Measurements from ENCODE around the gene ANGPTL8. TPM values are rescaled to one million over a fixed set of nuclear protein-coding genes. Genes with fewer than 3 reads are reported as not detected.

The ANGPTL8 gene
- total RNA-seq, 1 experiment from 2014 or later, result not detected

DNA sequence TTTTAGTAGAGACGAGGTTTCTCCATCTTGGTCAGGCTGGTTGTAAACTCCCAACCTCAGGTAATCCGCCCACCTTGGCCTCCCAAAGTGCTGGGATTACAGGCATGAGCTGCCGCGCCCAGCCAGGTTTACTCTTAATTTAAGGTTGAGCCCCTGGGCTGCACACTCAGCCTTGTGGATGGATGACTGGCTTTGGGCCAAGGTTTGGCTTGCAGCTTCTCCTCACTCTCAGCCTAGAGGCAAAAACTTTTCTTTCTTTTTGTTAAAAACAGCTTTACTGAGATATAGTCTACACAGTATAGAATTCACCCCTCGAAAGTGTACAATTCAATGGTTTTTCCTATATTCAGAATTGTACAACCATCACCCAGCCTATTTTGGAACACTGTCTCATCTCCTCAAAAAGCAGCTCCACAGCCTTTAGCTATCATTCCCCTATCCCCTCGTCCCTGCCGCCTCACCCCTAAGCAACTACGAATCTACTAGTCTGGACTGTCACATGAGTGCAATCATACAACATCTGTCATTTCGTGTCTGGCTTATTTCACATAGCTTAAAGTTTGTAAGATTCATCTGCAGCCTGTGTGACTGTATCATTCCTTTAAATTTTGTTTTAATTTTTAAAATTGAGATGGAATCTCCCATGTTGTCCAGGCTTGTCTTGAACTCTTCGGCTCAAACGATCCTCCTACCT lies 42.1 kb downstream of the ANGPTL8 start:
- ATAC-seq (no peak), DNase-seq (ENCODE audit: low spot score) (no peak)
- Mint-ChIP-seq H3K4me1 (no peaks in the 10 kb centered on the region), H3K9me3 (peaks cover 14% of the 10 kb centered on the region), H3K27ac (no peak overlapping the region), H3K36me3 (peaks cover 9% of the 10 kb centered on the region), H3K4me3 (no peak overlapping the region), H3K27me3 (ENCODE audit: low read depth) (peaks cover 12% of the 10 kb centered on the region)
- ChIA-PET POLR2A (interaction anchor here (0.6 kb wide), 1 partner anchor 1613 kb away, joined by 6 read pairs; no protein-coding TSS in a partner anchor), CTCF (interaction anchor here (0.6 to 1.0 kb wide), 3 partner anchors 12 to 289 kb away, joined by 3 to 6 read pairs (median 5); no protein-coding TSS in a partner anchor)
- TF ChIP-seq, protein P1, sequence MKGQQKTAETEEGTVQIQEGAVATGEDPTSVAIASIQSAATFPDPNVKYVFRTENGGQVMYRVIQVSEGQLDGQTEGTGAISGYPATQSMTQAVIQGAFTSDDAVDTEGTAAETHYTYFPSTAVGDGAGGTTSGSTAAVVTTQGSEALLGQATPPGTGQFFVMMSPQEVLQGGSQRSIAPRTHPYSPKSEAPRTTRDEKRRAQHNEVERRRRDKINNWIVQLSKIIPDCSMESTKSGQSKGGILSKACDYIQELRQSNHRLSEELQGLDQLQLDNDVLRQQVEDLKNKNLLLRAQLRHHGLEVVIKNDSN (CRISPR knock-in tag; IDR thresholded peaks at IDR 0.05), result no peak
- no peak for TF ChIP-seq HMGA2 (CRISPR knock-in tag; IDR thresholded peaks at IDR 0.05)
- no peak for TF ChIP-seq CBFB (CRISPR knock-in tag; IDR thresholded peaks at IDR 0.05; ENCODE audit: low read depth)
- TF ChIP-seq EMX1 (CRISPR knock-in tag; IDR thresholded peaks at IDR 0.05), result no peak
- TF ChIP-seq ZNF671 (CRISPR knock-in tag; IDR thresholded peaks at IDR 0.05), result no peak
- no peak for TF ChIP-seq JAZF1 (CRISPR knock-in tag; IDR thresholded peaks at IDR 0.05)
- TF ChIP-seq, protein P2, sequence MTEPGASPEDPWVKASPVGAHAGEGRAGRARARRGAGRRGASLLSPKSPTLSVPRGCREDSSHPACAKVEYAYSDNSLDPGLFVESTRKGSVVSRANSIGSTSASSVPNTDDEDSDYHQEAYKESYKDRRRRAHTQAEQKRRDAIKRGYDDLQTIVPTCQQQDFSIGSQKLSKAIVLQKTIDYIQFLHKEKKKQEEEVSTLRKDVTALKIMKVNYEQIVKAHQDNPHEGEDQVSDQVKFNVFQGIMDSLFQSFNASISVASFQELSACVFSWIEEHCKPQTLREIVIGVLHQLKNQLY (CRISPR knock-in tag; IDR thresholded peaks at IDR 0.05), result no peak
- TF ChIP-seq, protein P3, sequence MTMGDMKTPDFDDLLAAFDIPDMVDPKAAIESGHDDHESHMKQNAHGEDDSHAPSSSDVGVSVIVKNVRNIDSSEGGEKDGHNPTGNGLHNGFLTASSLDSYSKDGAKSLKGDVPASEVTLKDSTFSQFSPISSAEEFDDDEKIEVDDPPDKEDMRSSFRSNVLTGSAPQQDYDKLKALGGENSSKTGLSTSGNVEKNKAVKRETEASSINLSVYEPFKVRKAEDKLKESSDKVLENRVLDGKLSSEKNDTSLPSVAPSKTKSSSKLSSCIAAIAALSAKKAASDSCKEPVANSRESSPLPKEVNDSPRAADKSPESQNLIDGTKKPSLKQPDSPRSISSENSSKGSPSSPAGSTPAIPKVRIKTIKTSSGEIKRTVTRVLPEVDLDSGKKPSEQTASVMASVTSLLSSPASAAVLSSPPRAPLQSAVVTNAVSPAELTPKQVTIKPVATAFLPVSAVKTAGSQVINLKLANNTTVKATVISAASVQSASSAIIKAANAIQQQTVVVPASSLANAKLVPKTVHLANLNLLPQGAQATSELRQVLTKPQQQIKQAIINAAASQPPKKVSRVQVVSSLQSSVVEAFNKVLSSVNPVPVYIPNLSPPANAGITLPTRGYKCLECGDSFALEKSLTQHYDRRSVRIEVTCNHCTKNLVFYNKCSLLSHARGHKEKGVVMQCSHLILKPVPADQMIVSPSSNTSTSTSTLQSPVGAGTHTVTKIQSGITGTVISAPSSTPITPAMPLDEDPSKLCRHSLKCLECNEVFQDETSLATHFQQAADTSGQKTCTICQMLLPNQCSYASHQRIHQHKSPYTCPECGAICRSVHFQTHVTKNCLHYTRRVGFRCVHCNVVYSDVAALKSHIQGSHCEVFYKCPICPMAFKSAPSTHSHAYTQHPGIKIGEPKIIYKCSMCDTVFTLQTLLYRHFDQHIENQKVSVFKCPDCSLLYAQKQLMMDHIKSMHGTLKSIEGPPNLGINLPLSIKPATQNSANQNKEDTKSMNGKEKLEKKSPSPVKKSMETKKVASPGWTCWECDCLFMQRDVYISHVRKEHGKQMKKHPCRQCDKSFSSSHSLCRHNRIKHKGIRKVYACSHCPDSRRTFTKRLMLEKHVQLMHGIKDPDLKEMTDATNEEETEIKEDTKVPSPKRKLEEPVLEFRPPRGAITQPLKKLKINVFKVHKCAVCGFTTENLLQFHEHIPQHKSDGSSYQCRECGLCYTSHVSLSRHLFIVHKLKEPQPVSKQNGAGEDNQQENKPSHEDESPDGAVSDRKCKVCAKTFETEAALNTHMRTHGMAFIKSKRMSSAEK (CRISPR knock-in tag; IDR thresholded peaks at IDR 0.05; ENCODE audit: borderline replicate concordance), result no peak
- TF ChIP-seq SP1 (CRISPR knock-in tag; conservative IDR thresholded peaks at IDR 0.05), result no peak
- TF ChIP-seq, protein P4, sequence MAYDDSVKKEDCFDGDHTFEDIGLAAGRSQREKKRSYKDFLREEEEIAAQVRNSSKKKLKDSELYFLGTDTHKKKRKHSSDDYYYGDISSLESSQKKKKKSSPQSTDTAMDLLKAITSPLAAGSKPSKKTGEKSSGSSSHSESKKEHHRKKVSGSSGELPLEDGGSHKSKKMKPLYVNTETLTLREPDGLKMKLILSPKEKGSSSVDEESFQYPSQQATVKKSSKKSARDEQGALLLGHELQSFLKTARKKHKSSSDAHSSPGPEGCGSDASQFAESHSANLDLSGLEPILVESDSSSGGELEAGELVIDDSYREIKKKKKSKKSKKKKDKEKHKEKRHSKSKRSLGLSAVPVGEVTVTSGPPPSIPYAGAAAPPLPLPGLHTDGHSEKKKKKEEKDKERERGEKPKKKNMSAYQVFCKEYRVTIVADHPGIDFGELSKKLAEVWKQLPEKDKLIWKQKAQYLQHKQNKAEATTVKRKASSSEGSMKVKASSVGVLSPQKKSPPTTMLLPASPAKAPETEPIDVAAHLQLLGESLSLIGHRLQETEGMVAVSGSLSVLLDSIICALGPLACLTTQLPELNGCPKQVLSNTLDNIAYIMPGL (CRISPR knock-in tag; IDR thresholded peaks at IDR 0.05), result no peak
- TF ChIP-seq, protein P5, sequence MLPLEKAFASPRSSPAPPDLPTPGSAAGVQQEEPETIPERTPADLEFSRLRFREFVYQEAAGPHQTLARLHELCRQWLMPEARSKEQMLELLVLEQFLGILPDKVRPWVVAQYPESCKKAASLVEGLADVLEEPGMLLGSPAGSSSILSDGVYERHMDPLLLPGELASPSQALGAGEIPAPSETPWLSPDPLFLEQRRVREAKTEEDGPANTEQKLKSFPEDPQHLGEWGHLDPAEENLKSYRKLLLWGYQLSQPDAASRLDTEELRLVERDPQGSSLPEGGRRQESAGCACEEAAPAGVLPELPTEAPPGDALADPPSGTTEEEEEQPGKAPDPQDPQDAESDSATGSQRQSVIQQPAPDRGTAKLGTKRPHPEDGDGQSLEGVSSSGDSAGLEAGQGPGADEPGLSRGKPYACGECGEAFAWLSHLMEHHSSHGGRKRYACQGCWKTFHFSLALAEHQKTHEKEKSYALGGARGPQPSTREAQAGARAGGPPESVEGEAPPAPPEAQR (CRISPR knock-in tag; IDR thresholded peaks at IDR 0.05), result no peak
- no peak for TF ChIP-seq NR1H2 (CRISPR knock-in tag; IDR thresholded peaks at IDR 0.05)
- TF ChIP-seq TEAD4 (CRISPR knock-in tag; IDR thresholded peaks at IDR 0.05), result no peak
- TF ChIP-seq, protein P6, sequence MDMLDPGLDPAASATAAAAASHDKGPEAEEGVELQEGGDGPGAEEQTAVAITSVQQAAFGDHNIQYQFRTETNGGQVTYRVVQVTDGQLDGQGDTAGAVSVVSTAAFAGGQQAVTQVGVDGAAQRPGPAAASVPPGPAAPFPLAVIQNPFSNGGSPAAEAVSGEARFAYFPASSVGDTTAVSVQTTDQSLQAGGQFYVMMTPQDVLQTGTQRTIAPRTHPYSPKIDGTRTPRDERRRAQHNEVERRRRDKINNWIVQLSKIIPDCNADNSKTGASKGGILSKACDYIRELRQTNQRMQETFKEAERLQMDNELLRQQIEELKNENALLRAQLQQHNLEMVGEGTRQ (CRISPR knock-in tag; IDR thresholded peaks at IDR 0.05), result no peak

DNA sequence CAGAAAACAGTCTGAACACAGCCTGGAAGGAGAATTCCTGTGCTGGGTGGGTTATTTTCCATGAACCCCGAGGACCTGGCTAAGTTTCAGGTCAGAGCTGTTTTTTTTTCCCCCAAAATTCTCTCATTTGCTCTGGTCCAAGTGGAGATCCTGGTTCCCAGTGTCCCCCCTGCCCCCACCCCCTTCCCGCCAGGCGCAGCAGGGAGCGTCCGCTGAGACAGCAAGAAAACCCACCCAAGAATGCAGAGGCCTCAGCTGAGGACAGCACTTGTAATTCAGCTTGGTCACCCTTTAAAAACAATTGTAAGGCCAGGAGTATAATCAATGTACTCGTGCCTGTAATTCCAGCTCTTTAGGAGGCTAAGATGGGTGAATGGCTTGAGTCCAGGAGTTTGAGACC lies 45.1 kb downstream of the ANGPTL8 start:
- CTCF ChIA-PET, result interaction anchor here (0.8 to 3.6 kb wide), 4 partner anchors 9 to 151 kb away, joined by 3 to 12 read pairs (median 6); partner anchors contain the start of genes EPOR, ODAD3 and PRKCSH
- 0 out of 2 replicates have a peak, but pooled peaks cover 3% of the 10 kb centered on the region for H3K9me3 Mint-ChIP-seq
- no peak for ATAC-seq
- TF ChIP-seq, protein P7, sequence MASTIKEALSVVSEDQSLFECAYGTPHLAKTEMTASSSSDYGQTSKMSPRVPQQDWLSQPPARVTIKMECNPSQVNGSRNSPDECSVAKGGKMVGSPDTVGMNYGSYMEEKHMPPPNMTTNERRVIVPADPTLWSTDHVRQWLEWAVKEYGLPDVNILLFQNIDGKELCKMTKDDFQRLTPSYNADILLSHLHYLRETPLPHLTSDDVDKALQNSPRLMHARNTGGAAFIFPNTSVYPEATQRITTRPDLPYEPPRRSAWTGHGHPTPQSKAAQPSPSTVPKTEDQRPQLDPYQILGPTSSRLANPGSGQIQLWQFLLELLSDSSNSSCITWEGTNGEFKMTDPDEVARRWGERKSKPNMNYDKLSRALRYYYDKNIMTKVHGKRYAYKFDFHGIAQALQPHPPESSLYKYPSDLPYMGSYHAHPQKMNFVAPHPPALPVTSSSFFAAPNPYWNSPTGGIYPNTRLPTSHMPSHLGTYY (CRISPR knock-in tag; IDR thresholded peaks at IDR 0.05), result no peak
- no peak for TF ChIP-seq JUN (CRISPR knock-in tag; IDR thresholded peaks at IDR 0.05)
- TF ChIP-seq, protein P8, sequence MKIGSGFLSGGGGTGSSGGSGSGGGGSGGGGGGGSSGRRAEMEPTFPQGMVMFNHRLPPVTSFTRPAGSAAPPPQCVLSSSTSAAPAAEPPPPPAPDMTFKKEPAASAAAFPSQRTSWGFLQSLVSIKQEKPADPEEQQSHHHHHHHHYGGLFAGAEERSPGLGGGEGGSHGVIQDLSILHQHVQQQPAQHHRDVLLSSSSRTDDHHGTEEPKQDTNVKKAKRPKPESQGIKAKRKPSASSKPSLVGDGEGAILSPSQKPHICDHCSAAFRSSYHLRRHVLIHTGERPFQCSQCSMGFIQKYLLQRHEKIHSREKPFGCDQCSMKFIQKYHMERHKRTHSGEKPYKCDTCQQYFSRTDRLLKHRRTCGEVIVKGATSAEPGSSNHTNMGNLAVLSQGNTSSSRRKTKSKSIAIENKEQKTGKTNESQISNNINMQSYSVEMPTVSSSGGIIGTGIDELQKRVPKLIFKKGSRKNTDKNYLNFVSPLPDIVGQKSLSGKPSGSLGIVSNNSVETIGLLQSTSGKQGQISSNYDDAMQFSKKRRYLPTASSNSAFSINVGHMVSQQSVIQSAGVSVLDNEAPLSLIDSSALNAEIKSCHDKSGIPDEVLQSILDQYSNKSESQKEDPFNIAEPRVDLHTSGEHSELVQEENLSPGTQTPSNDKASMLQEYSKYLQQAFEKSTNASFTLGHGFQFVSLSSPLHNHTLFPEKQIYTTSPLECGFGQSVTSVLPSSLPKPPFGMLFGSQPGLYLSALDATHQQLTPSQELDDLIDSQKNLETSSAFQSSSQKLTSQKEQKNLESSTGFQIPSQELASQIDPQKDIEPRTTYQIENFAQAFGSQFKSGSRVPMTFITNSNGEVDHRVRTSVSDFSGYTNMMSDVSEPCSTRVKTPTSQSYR (CRISPR knock-in tag; IDR thresholded peaks at IDR 0.05), result no peak
- no peak for TF ChIP-seq ESRRA (CRISPR knock-in tag; IDR thresholded peaks at IDR 0.05; ENCODE audit: borderline replicate concordance)
- TF ChIP-seq GRHL2 (CRISPR knock-in tag; IDR thresholded peaks at IDR 0.05; ENCODE audit: insufficient replicate concordance, severe bottlenecking), result no peak
- no peak for TF ChIP-seq SP1 (CRISPR knock-in tag; conservative IDR thresholded peaks at IDR 0.05)
- TF ChIP-seq NR3C1 (CRISPR knock-in tag; conservative IDR thresholded peaks at IDR 0.05; ENCODE audit: low read depth), result no peak

More for the DNA sequence above, 45.1 kb downstream of the ANGPTL8 start:
- no peak for DNase-seq (ENCODE audit: low spot score)
- Mint-ChIP-seq H3K36me3 (peaks cover 2% of the 10 kb centered on the region; the same call in 1 of the 2 replicates), H3K4me3 (no peak overlapping the region), H3K4me1 (no peaks in the 10 kb centered on the region), H3K27me3 (ENCODE audit: low read depth) (no peaks in the 10 kb centered on the region), H3K27ac (no peak overlapping the region)
- POLR2A ChIA-PET, result interaction anchor here (0.6 kb wide), 1 partner anchor 30 kb away, joined by 4 read pairs; no protein-coding TSS in a partner anchor
